ENCODE measurements around the gene CFAP74. TPM values are rescaled to one million over a fixed set of nuclear protein-coding genes. Genes with fewer than 3 reads are reported as not detected.

The CFAP74 gene
- total and polyA plus RNA-seq, 2 of the 13 experiments (the other 11 are each of a cell fraction or from before 2014, with no cell fraction given): 0.27 to 0.62 TPM

DNA sequence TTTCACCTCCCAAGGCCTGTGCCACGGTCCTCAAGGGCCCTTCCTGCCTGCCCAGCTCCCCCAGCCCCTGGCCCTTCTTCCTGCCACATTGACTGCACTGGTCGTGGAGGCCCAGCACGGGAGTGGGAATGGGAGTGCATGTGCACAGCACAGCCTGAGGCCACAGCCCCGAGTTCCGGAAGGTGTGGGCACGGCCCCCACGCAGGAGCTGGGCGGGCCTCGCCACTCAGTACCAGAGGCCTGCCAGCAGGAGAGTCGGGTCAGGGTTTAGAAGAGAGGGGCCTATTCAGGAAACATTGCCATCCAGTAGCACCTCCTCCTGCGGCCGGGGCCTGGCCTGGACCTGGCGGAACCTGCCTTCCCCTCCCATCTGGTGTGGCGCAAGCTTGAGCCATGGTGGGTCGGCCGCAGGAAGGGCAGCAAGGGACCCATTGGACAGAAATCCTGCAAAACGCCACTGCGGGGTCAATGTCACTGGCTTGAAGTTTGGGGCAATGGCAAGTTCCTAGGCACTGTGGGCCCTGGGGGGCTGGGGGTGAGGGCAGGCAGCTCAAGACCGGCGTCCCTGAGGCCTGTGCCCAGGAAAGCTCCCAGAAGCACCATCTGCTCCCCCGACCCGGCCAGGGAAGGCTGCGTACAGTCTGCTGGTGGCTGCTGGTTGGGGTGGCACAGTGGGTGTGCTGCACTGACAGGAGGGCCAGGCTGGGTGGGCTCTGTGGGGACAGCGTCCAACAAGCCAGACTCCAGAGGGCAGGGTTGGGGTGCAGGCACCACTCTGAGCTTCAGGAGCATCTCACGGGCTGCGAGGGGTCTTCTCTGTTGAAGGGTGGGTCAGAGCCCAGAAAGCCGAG is 82.8 kb downstream of the CFAP74 start (continued):
- TF ChIP-seq PPARG (CRISPR knock-in tag; conservative IDR thresholded peaks at IDR 0.05): peak; percentile 22; the same call in 1 of the 2 replicates
- no peak for TF ChIP-seq NR0B2 (CRISPR knock-in tag; IDR thresholded peaks at IDR 0.05)
- no peak for TF ChIP-seq HHEX (CRISPR knock-in tag; IDR thresholded peaks at IDR 0.05)
- no peak for TF ChIP-seq SP1 (IDR thresholded peaks at IDR 0.05)
- TF ChIP-seq SP1 (CRISPR knock-in tag; IDR thresholded peaks at IDR 0.05): peak; percentile 16; the same call in 1 of the 2 replicates
- TF ChIP-seq MBD4 (IDR thresholded peaks at IDR 0.05; ENCODE audit: borderline replicate concordance, low read length): no peak
- no peak for TF ChIP-seq FOXO1 (CRISPR knock-in tag; IDR thresholded peaks at IDR 0.05)
- no peak for TF ChIP-seq MAFG (CRISPR knock-in tag; IDR thresholded peaks at IDR 0.05)
- no peak for TF ChIP-seq ASH2L (IDR thresholded peaks at IDR 0.05; ENCODE audit: insufficient read length, low read depth, low read length)
- TF ChIP-seq, protein P1, sequence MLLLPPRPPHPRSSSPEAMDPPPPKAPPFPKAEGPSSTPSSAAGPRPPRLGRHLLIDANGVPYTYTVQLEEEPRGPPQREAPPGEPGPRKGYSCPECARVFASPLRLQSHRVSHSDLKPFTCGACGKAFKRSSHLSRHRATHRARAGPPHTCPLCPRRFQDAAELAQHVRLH (CRISPR knock-in tag; IDR thresholded peaks at IDR 0.05; ENCODE audit: borderline replicate concordance, low read depth): no peak
- no peak for TF ChIP-seq CREBL2 (CRISPR knock-in tag; IDR thresholded peaks at IDR 0.05; ENCODE audit: borderline replicate concordance)
- no peak for TF ChIP-seq AKNA (CRISPR knock-in tag; IDR thresholded peaks at IDR 0.05; ENCODE audit: borderline replicate concordance)
- TF ChIP-seq ZNF230 (CRISPR knock-in tag; IDR thresholded peaks at IDR 0.05): peak; percentile 29; the same call in 1 of the 2 replicates
- peak; percentile 64; the same call in 1 of the 2 replicates for TF ChIP-seq ZNF629 (CRISPR knock-in tag; conservative IDR thresholded peaks at IDR 0.05)
- no peak for TF ChIP-seq GMEB1 (CRISPR knock-in tag; IDR thresholded peaks at IDR 0.05; ENCODE audit: borderline replicate concordance)
- TF ChIP-seq TOPORS (CRISPR knock-in tag; IDR thresholded peaks at IDR 0.05): no peak
- TF ChIP-seq MLLT10 (CRISPR knock-in tag; IDR thresholded peaks at IDR 0.05): no peak
- TF ChIP-seq BORCS8-MEF2B (CRISPR knock-in tag; IDR thresholded peaks at IDR 0.05): no peak; the same call in 1 of the 2 replicates
- TF ChIP-seq ZNF317 (CRISPR knock-in tag; IDR thresholded peaks at IDR 0.05): 0 out of 2 replicates have a peak, but pooled peaks have one; percentile 3
- TF ChIP-seq, protein P2, sequence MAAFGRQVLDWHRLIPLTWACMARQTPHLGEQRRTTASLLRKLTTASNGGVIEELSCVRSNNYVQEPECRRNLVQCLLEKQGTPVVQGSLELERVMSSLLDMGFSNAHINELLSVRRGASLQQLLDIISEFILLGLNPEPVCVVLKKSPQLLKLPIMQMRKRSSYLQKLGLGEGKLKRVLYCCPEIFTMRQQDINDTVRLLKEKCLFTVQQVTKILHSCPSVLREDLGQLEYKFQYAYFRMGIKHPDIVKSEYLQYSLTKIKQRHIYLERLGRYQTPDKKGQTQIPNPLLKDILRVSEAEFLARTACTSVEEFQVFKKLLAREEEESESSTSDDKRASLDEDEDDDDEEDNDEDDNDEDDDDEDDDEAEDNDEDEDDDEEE (CRISPR knock-in tag; IDR thresholded peaks at IDR 0.05): no peak
- no peak for TF ChIP-seq ZNF446 (CRISPR knock-in tag; IDR thresholded peaks at IDR 0.05)
- TF ChIP-seq ZNF564 (CRISPR knock-in tag; IDR thresholded peaks at IDR 0.05): 0 out of 2 replicates have a peak, but pooled peaks have one; percentile 61

Measured in HepG2 (cell line).